MCF 10A (cell line): ENCODE measurements around the gene FGGY. TPM values are rescaled to one million over a fixed set of nuclear protein-coding genes. Genes with fewer than 3 reads are reported as not detected.
"Not testable (repeated sequence)": the region's sequence is repeated elsewhere in the genome, so short reads cannot be mapped to it uniquely, and the experiment has no call there.

Source experiments
- BruUV-seq: library from RNA; stranded (reverse); fragments of 400-500 nt; replicated peaks from 2 replicates; lab custom pipeline; 2021; lab: Mats Ljungman, UMichigan
- CTCF ChIA-PET: fragments of 300-600 bp; sonication (Branson Sonifier 250); formaldehyde crosslinking; extraction: SDS; loops from one replicate; lab custom pipeline; 2021; ENCODE audit warnings: antibody characterized with exemption, inconsistent platforms; lab: Yijun Ruan, JAX
- POLR2A ChIA-PET: fragments of 300-600, 350-650 bp; sonication (Branson Sonifier 250); formaldehyde crosslinking; extraction: SDS; loops from one replicate; lab custom pipeline; 2020; ENCODE audit warnings: antibody characterized with exemption, inconsistent platforms; lab: Yijun Ruan, JAX
- DNase-seq: peaks from one replicate; pipeline ENCODE4 v3.0.0-alpha.2; 2018; ENCODE audit not compliant: unreplicated experiment
- H3K27ac Mint-ChIP-seq: one replicate; pipeline ENCODE4 v1.8.0; 2022; ENCODE audit warnings: mild to moderate bottlenecking, low read depth, mixed read lengths; ENCODE audit not compliant: unreplicated experiment
- H3K27me3 Mint-ChIP-seq: one replicate; pipeline ENCODE4 v1.8.0; 2022; ENCODE audit warnings: mixed read lengths; ENCODE audit not compliant: insufficient read depth, unreplicated experiment
- H3K36me3 Mint-ChIP-seq: one replicate; pipeline ENCODE4 v1.8.0; 2022; ENCODE audit warnings: mild to moderate bottlenecking, moderate library complexity, mixed read lengths; ENCODE audit not compliant: insufficient read depth, unreplicated experiment
- H3K4me1 Mint-ChIP-seq: one replicate; pipeline ENCODE4 v1.8.0; 2022; ENCODE audit warnings: mixed read lengths; ENCODE audit not compliant: insufficient read depth, unreplicated experiment
- H3K4me3 Mint-ChIP-seq: one replicate; pipeline ENCODE4 v1.8.0; 2022; ENCODE audit warnings: mild to moderate bottlenecking, moderate library complexity, mixed read lengths; ENCODE audit not compliant: unreplicated experiment
- H3K9me3 Mint-ChIP-seq: one replicate; pipeline ENCODE4 v1.8.0; 2022; ENCODE audit warnings: mixed read lengths; ENCODE audit not compliant: unreplicated experiment
- CTCF ChIP-seq: fragments of 200-600 bp; IDR thresholded peaks from one replicate; pipeline ENCODE4 v1.8.0; 2022; ENCODE audit warnings: antibody characterized with exemption, mild to moderate bottlenecking; ENCODE audit not compliant: unreplicated experiment
- intact Hi-C: fragments of 100-400 bp; cut with micrococcal nuclease; formaldehyde crosslinking; loops from 2 replicates; pipeline ENCODE4 v1.14.1; 2022
- total RNA-seq: library from RNA; stranded (reverse); gene quantifications from 2 replicates; pipeline ENCODE4 v1.2.3, GENCODE V29; 2022

The FGGY gene
- total RNA-seq, 1 experiment from 2014 or later = 10.6 TPM

GRCh38 chr1:59731591-59731990 is 434.7 kb downstream of the FGGY start:
- Mint-ChIP-seq H3K27ac (peak overlapping the region; percentile 74), H3K27me3 (no peaks in the 10 kb centered on the region), H3K4me3 (no peak overlapping the region), H3K9me3 (peaks cover 10% of the 10 kb centered on the region), H3K4me1 (peaks cover 38% of the 10 kb centered on the region), H3K36me3 (peaks cover under 1% of the 10 kb centered on the region)
- CTCF ChIA-PET = interaction anchor here (0.6 to 3.6 kb wide), 8 partner anchors 10 to 322 kb away, joined by 3 to 33 read pairs (median 6); no protein-coding TSS in a partner anchor
- POLR2A ChIA-PET = interaction anchor here (0.6 to 4.6 kb wide), 10 partner anchors 9 to 948 kb away, joined by 3 to 79 read pairs (median 4); partner anchors contain the start of genes FGGY and JUN
- DNase-seq = no peak
- no TSS peak for BruUV-seq
- no peak for TF ChIP-seq CTCF
- intact Hi-C loops = no loop called here

DNA sequence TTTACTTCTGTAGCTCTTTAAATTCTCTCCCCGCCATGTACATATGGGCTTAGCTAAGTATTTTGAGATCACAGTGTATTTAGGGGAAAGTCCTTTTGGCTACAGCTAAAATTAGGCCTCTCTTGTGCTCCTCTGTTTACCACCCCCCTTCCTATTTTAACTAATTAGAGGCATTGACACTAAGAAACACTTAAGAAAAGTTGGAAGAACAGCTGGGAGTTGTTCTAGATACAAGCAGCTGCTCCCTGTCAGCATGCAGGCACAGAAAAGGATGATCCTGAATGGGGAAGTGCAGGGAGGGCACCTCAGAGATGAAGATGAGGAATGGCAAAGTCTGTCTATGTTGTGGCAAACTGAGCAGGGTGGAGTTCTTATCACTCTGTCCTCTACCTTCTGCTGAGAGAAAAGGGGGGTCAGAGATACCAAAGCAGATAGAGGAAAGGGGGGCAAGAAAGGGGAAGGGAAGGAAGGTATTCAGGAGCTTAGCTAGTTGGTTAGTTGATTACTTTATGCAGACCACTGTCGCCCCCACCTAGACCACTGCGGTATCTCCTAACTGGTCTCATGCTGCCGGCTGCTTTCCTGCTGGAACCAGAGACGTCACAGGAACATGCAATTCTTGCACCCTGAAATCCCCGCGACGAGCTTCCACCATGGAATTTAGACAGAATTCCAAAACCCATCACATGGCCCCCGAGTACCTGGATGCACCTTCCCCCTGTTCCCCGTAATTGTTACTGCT is 435.5 kb downstream of the FGGY start:
- CTCF ChIA-PET = interaction anchor here (0.6 to 3.6 kb wide), 10 partner anchors 11 to 1115 kb away, joined by 3 to 33 read pairs (median 4); no protein-coding TSS in a partner anchor
- POLR2A ChIA-PET = interaction anchor here (0.6 to 4.6 kb wide), 5 partner anchors 9 to 57 kb away, joined by 3 to 79 read pairs (median 5); no protein-coding TSS in a partner anchor
- no peaks in the 10 kb centered on the region for H3K27me3 Mint-ChIP-seq
- H3K27ac Mint-ChIP-seq = peak overlapping the region; percentile 74
- DNase-seq = no peak
- H3K4me1 Mint-ChIP-seq = peaks cover 38% of the 10 kb centered on the region
- BruUV-seq = no TSS peak
- peaks cover 11% of the 10 kb centered on the region for H3K9me3 Mint-ChIP-seq
- no peak overlapping the region for H3K4me3 Mint-ChIP-seq
- intact Hi-C loops = no loop called here
- H3K36me3 Mint-ChIP-seq = no peaks in the 10 kb centered on the region
- no peak for TF ChIP-seq CTCF

DNA sequence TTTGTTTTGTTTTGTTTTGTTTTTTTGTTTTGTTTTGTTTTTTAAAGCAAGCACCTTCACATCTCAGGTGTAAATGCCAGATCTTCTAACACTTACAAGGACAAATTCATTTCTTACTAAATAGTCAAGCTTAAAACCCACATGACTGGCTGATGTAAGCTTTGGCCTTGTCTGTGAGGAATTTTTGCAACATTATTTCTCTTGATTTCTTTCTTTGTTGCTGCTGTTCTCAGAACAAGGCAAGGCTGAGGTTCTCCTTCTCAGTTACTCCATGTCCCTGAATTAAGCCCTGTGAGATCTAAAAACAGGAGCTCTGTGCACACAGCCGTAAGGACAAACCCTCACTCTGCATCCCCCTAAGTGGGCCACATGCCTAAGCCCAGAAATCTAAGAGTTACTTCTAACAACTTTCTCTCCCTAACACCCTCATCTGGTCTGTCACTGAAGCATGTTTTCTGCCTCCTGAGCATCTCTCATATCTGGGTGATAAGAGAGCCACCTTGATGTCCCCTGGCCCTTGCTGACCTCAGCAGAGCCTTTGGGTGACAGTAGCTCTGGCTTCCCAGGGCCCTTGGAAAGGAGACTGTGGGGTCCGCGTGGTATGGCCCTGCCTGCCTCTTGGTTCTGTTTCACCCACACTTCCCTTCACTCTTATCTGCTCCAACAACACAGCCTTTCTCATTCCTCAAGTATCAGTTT is 436.7 kb downstream of the FGGY start:
- Mint-ChIP-seq H3K36me3 (no peaks in the 10 kb centered on the region), H3K9me3 (peaks cover 11% of the 10 kb centered on the region), H3K27me3 (no peaks in the 10 kb centered on the region), H3K4me3 (no peak overlapping the region), H3K27ac (peak overlapping the region; percentile 38), H3K4me1 (peaks cover 38% of the 10 kb centered on the region)
- TF ChIP-seq CTCF = no peak
- POLR2A ChIA-PET = interaction anchor here (0.8 to 4.6 kb wide), 2 partner anchors 16 to 28 kb away, joined by 4 to 79 read pairs; no protein-coding TSS in a partner anchor
- no peak for DNase-seq
- CTCF ChIA-PET = interaction anchor here (0.6 to 2.0 kb wide), 5 partner anchors 11 to 35 kb away, joined by 3 to 4 read pairs (median 3); no protein-coding TSS in a partner anchor
- BruUV-seq = no TSS peak
- intact Hi-C loops = no loop called here

- H3K27me3 Mint-ChIP-seq, H3K4me3 Mint-ChIP-seq, BruUV-seq, DNase-seq, H3K27ac Mint-ChIP-seq, H3K36me3 Mint-ChIP-seq, intact Hi-C loops: not testable (repeated sequence)
- CTCF ChIA-PET = interaction anchor here (0.8 kb wide), 1 partner anchor 17 kb away, joined by 3 read pairs; no protein-coding TSS in a partner anchor
- peaks cover 11% of the 10 kb centered on the region for H3K9me3 Mint-ChIP-seq
- peaks cover 21% of the 10 kb centered on the region for H3K4me1 Mint-ChIP-seq
- POLR2A ChIA-PET = interaction anchor here (0.7 kb wide), 1 partner anchor 127 kb away, joined by 4 read pairs; no protein-coding TSS in a partner anchor
Measured at GRCh38 chr1:59735927-59736326, 439.0 kb downstream of the FGGY start.
